KOPT-K1 (cell line): Measurements from ENCODE around the gene SSX2IP.

Experiments used
- H3K27ac ChIP-seq: fragments of 200-600 bp; sonication (generic); 2 replicates; pipeline ENCODE4 v1.5.1; 2016; ENCODE audit warnings: antibody characterized with exemption, mild to moderate bottlenecking, low read depth, low read length; ENCODE audit not compliant: poor library complexity, severe bottlenecking
- H3K36me3 ChIP-seq: fragments of 200-600 bp; sonication (generic); 2 replicates; pipeline ENCODE4 v1.5.1; 2017; ENCODE audit warnings: antibody characterized with exemption, mild to moderate bottlenecking, low read length, moderate library complexity; ENCODE audit not compliant: insufficient read depth
- H3K9me3 ChIP-seq: fragments of 200-600 bp; sonication (generic); 2 replicates; pipeline ENCODE4 v1.5.1; 2017; ENCODE audit warnings: antibody characterized with exemption, low read length, mild to moderate bottlenecking; ENCODE audit not compliant: insufficient read depth, poor library complexity, severe bottlenecking

The SSX2IP gene

GRCh38 chr1:84698151-84699110 lies 8.2 kb upstream of the SSX2IP start:
- H3K9me3 ChIP-seq, result no peaks in the 10 kb centered on the region
- H3K36me3 ChIP-seq, result no peaks in the 10 kb centered on the region
- H3K27ac ChIP-seq, result no peak overlapping the region

- Histone ChIP-seq H3K36me3 (no peaks in the 10 kb centered on the region), H3K27ac (peak overlapping the region; percentile 87), H3K9me3 (no peaks in the 10 kb centered on the region)
These were observed 3.5 kb upstream of the SSX2IP start for GRCh38 chr1:84693785-84694184.

GRCh38 chr1:84693005-84693404 lies 2.7 kb upstream of the SSX2IP start:
- Histone ChIP-seq H3K9me3 (no peaks in the 10 kb centered on the region), H3K36me3 (no peaks in the 10 kb centered on the region), H3K27ac (peak overlapping the region; percentile 87)

GRCh38 chr1:84692391-84692790 lies 2.1 kb upstream of the SSX2IP start:
- Histone ChIP-seq H3K9me3 (no peaks in the 10 kb centered on the region), H3K36me3 (no peaks in the 10 kb centered on the region), H3K27ac (peak overlapping the region; percentile 87)

- Histone ChIP-seq H3K36me3 (no peaks in the 10 kb centered on the region), H3K27ac (peak overlapping the region; percentile 91), H3K9me3 (no peaks in the 10 kb centered on the region)
These were observed 992 bp upstream of the SSX2IP start for GRCh38 chr1:84691122-84691783.

GRCh38 chr1:84689514-84690396 lies 506 bp downstream of the SSX2IP start:
- H3K36me3 ChIP-seq, result no peaks in the 10 kb centered on the region
- H3K27ac ChIP-seq, result peak overlapping the region; percentile 91
- H3K9me3 ChIP-seq, result no peaks in the 10 kb centered on the region

GRCh38 chr1:84688463-84689061 lies 1.7 kb downstream of the SSX2IP start:
- no peaks in the 10 kb centered on the region for H3K36me3 ChIP-seq
- peak overlapping the region; percentile 91 for H3K27ac ChIP-seq
- H3K9me3 ChIP-seq, result no peaks in the 10 kb centered on the region

- no peak overlapping the region for H3K27ac ChIP-seq
- H3K9me3 ChIP-seq, result no peaks in the 10 kb centered on the region
- H3K36me3 ChIP-seq, result no peaks in the 10 kb centered on the region
These were observed 2.4 kb downstream of the SSX2IP start for GRCh38 chr1:84687714-84688462.

GRCh38 chr1:84686223-84686622 lies 4.0 kb downstream of the SSX2IP start:
- Histone ChIP-seq H3K27ac (no peak overlapping the region), H3K36me3 (no peaks in the 10 kb centered on the region), H3K9me3 (no peaks in the 10 kb centered on the region)

- peaks cover 16% of the 10 kb centered on the region for H3K36me3 ChIP-seq
- H3K9me3 ChIP-seq, result no peaks in the 10 kb centered on the region
- H3K27ac ChIP-seq, result no peak overlapping the region
These were observed 6.8 kb downstream of the SSX2IP start for GRCh38 chr1:84683508-84683907.

GRCh38 chr1:84682047-84682446 lies 8.2 kb downstream of the SSX2IP start:
- Histone ChIP-seq H3K9me3 (no peaks in the 10 kb centered on the region), H3K27ac (no peak overlapping the region)

GRCh38 chr1:84677415-84678099 lies 12.7 kb downstream of the SSX2IP start:
- Histone ChIP-seq H3K27ac (no peak overlapping the region), H3K36me3 (peaks cover 18% of the 10 kb centered on the region), H3K9me3 (no peaks in the 10 kb centered on the region)

More at GRCh38 chr1:84682047-84682446, 8.2 kb downstream of the SSX2IP start:
- peaks cover 18% of the 10 kb centered on the region for H3K36me3 ChIP-seq

GRCh38 chr1:84675631-84676030 lies 14.6 kb downstream of the SSX2IP start:
- H3K36me3 ChIP-seq, result peaks cover 18% of the 10 kb centered on the region
- no peak overlapping the region for H3K27ac ChIP-seq

More at GRCh38 chr1:84675631-84676030, 14.6 kb downstream of the SSX2IP start:
- no peaks in the 10 kb centered on the region for H3K9me3 ChIP-seq
